GM12878 (cell line): ENCODE results near the gene PGBD5. TPM values are rescaled to one million over a fixed set of nuclear protein-coding genes. Genes with fewer than 3 reads are reported as not detected.

Experiments
- ATAC-seq: fragments of 200-7000 bp; cut with Tn5 transposase; 3 replicates; pipeline ENCODE4 v1.9.1; 2020; ENCODE audit warnings: mild to moderate bottlenecking, moderate library complexity
- BruUV-seq: library from RNA; stranded (reverse); fragments of 400-500 nt; replicated peaks from 2 replicates; lab custom pipeline; 2021; lab: Mats Ljungman, UMichigan
- CTCF ChIA-PET: fragments of 300-600 bp; sonication (Branson Sonifier 250); formaldehyde crosslinking; extraction: SDS; loops from one replicate; lab custom pipeline; 2021; ENCODE audit warnings: inconsistent platforms; lab: Yijun Ruan, JAX
- POLR2A ChIA-PET: fragments of 350-600 bp; formaldehyde crosslinking; extraction: SDS; loops from one replicate; lab custom pipeline; 2021; ENCODE audit warnings: inconsistent platforms; lab: Charles Lee
- RAD21 ChIA-PET: fragments of 300-600 bp; sonication (Branson Sonifier 250); formaldehyde crosslinking; loops from one replicate; lab custom pipeline; 2023; ENCODE audit warnings: antibody characterized with exemption; ENCODE audit not compliant: unreplicated experiment; lab: Charles Lee
- SMC1A ChIA-PET: fragments of 300-600 bp; sonication (Branson Sonifier 250); formaldehyde crosslinking; loops from one replicate; lab custom pipeline; 2023; ENCODE audit not compliant: unreplicated experiment, uncharacterized antibody; lab: Charles Lee
- DNase-seq: peaks from one replicate; pipeline ENCODE4 v3.0.0-alpha.2; 2011; ENCODE audit warnings: low read depth, low spot score
- FAIRE-seq: peaks from 3 replicates; lab custom pipeline; 2011; peaks lifted over from hg19 to GRCh38; lab: Jason Lieb, UNC
- H2AFZ ChIP-seq: 2 replicates; pipeline ENCODE4 v1.6.0; 2011; ENCODE audit warnings: low read depth, low read length, control low read depth; ENCODE audit not compliant: control insufficient read depth
- H3K27ac ChIP-seq: 2 replicates; pipeline ENCODE4 v1.5.1; 2011; ENCODE audit warnings: control low read depth; ENCODE audit not compliant: control insufficient read depth, insufficient read depth
- H3K27me3 ChIP-seq, 2 experiments: replicated peaks in 1 of 2; 2 replicates each; pipeline versions ENCODE4 v1.6.0 to v1.6.1; 2011; ENCODE audit warnings: low read length in 1 of 2; ENCODE audit not compliant: control insufficient read depth in 2 of 2, insufficient read depth in 2 of 2
- H3K36me3 ChIP-seq, 2 experiments: 2 replicates each; pipeline ENCODE4 v1.5.1; 2011; ENCODE audit warnings: low read length in 1 of 2; ENCODE audit not compliant: control insufficient read depth in 2 of 2, insufficient read depth in 2 of 2
- H3K4me1 ChIP-seq: 2 replicates; pipeline ENCODE4 v1.6.1; 2011; ENCODE audit warnings: mild to moderate bottlenecking, low read length, moderate library complexity, mixed read lengths; ENCODE audit not compliant: control insufficient read depth, insufficient read depth
- H3K4me2 ChIP-seq: 2 replicates; pipeline ENCODE4 v1.6.0; 2011; ENCODE audit warnings: control low read depth; ENCODE audit not compliant: control insufficient read depth, insufficient read depth
- H3K4me3 ChIP-seq: fragments of 200-600 bp; sonication (generic); 2 replicates; pipeline ENCODE4 v1.5.1; 2016
- H3K79me2 ChIP-seq: 2 replicates; pipeline ENCODE4 v1.6.0; 2011; ENCODE audit warnings: low read length; ENCODE audit not compliant: control insufficient read depth, insufficient read depth
- H3K9ac ChIP-seq: 2 replicates; pipeline ENCODE4 v1.8.0; 2011; ENCODE audit warnings: low read length, control low read depth, mixed read lengths; ENCODE audit not compliant: control insufficient read depth, insufficient read depth
- H3K9me3 ChIP-seq: replicated peaks from 3 replicates; pipeline ENCODE4 v1.5.1; 2011; ENCODE audit warnings: mild to moderate bottlenecking, low read length; ENCODE audit not compliant: control insufficient read depth, insufficient read depth
- H4K20me1 ChIP-seq: 2 replicates; pipeline ENCODE4 v1.6.0; 2011; ENCODE audit not compliant: control insufficient read depth, insufficient read depth
- CHD1 ChIP-seq: IDR thresholded peaks from 2 replicates; pipeline ENCODE4 v1.6.1; 2012; ENCODE audit warnings: low read depth, low read length, improper control_type of control experiment
- GABPA ChIP-seq: IDR thresholded peaks from 2 replicates; pipeline ENCODE4 v1.6.1; 2014; ENCODE audit warnings: antibody characterized with exemption, low read depth, mild to moderate bottlenecking, inconsistent platforms
- MEF2A ChIP-seq: IDR thresholded peaks from 2 replicates; pipeline ENCODE4 v1.6.1; 2011; ENCODE audit warnings: low read depth, mild to moderate bottlenecking, low read length, moderate library complexity; ENCODE audit not compliant: insufficient read depth
- MTA3 ChIP-seq: IDR thresholded peaks from 2 replicates; pipeline ENCODE4 v1.6.1; 2012; ENCODE audit warnings: low read length, inconsistent platforms, borderline replicate concordance
- NRF1 ChIP-seq: conservative IDR thresholded peaks from 2 replicates; pipeline ENCODE4 v1.6.1; 2011; ENCODE audit warnings: mild to moderate bottlenecking, low read depth, low read length, improper control_type of control experiment
- RBBP5 ChIP-seq: fragments of 200-600 bp; sonication (generic); conservative IDR thresholded peaks from 2 replicates; pipeline ENCODE4 v1.6.1; 2016
- RELA ChIP-seq: fragments of 450-650 bp; IDR thresholded peaks from 2 replicates; pipeline ENCODE4 v1.8.0; 2014; ENCODE audit warnings: borderline replicate concordance; ENCODE audit not compliant: partially characterized antibody
- SIX5 ChIP-seq: IDR thresholded peaks from 2 replicates; pipeline ENCODE4 v1.6.1; 2011; ENCODE audit warnings: mild to moderate bottlenecking, low read depth, low read length, moderate library complexity; ENCODE audit not compliant: severe bottlenecking
- SRF ChIP-seq, 2 experiments: IDR thresholded peaks; 2 replicates each; pipeline ENCODE4 v1.6.1; 2011; ENCODE audit warnings: low read depth in 2 of 2, low read length in 2 of 2, mild to moderate bottlenecking in 1 of 2, moderate library complexity in 1 of 2
- ZNF207 ChIP-seq: fragments of 450-650 bp; IDR thresholded peaks from 2 replicates; pipeline ENCODE4 v1.6.1; 2014; ENCODE audit warnings: antibody characterized with exemption, mild to moderate bottlenecking, borderline replicate concordance
- WGBS: methylation state at CpG from one replicate; pipeline ENCODE4 v1.1.6; 2016; ENCODE audit warnings: low lambda C conversion rate; ENCODE audit not compliant: insufficient replicate concordance, insufficient coverage; ENCODE audit errors: missing lambda C conversion rate; 5-methylcytosine and 5-hydroxymethylcytosine counted together
- in situ Hi-C: fragments of 300-500 bp; cut with MboI; formaldehyde crosslinking; loops from 9 replicates; pipeline ENCODE4 v1.14.3; 2018; ENCODE audit warnings: mixed read lengths
- intact Hi-C: fragments of 100-400 bp; cut with micrococcal nuclease; formaldehyde crosslinking; loops from one replicate; pipeline ENCODE4 v1.14.2; 2022; ENCODE audit not compliant: unreplicated experiment
- polyA plus RNA-seq, 11 experiments: library from polyadenylated mRNA; depleted of rRNA in 4 of 11; unstranded in 6 of 11; stranded (reverse) in 5 of 11; fragments of >200 nt; fragmentation: Nextera tagmentation in 4 of 11; fragmentation: Illumina TruSeq in 1 of 11; extraction: Ambion mirVana in 4 of 11; extraction: Trizol in 1 of 11; gene quantifications; 1 replicate in 1 of 11; 2 replicates in 10 of 11; pipeline versions ENCODE4 v1.2.1 to v1.2.3, GENCODE V29; 2011 to 2016; ENCODE audit warnings: inconsistent platforms in 2 of 11, missing spikeins in 2 of 11, low read depth in 1 of 11
- total RNA-seq, 4 experiments: library from RNA; depleted of rRNA in 3 of 4; stranded (reverse); fragments of >200 nt in 3 of 4; fragmentation: Illumina TruSeq in 1 of 4; extraction: Trizol in 1 of 4; gene quantifications; 2 replicates each; pipeline versions ENCODE4 v1.2.1 to v1.2.3, GENCODE V29; 2013 to 2021
- TF ChIP-seq, protein P1 (sequence below): fragments of 450-650 bp; IDR thresholded peaks from 2 replicates; pipeline ENCODE4 v1.6.1; 2017; ENCODE audit warnings: borderline replicate concordance
- TF ChIP-seq, protein P2 (sequence below): fragments of 450-650 bp; IDR thresholded peaks from 2 replicates; pipeline ENCODE4 v1.6.1; 2014; ENCODE audit warnings: mild to moderate bottlenecking
- TF ChIP-seq, protein P3 (sequence below): fragments of 150-350 bp; IDR thresholded peaks from 2 replicates; pipeline ENCODE4 v1.6.1; 2016; ENCODE audit warnings: low read depth, low read length
- TF ChIP-seq, protein P4 (sequence below): fragments of 450-650 bp; IDR thresholded peaks from 2 replicates; pipeline ENCODE4 v1.6.1; 2018; ENCODE audit warnings: mild to moderate bottlenecking, low read depth, moderate library complexity; ENCODE audit not compliant: partially characterized antibody

The PGBD5 gene
- total and polyA plus RNA-seq, 10 of the 15 experiments (the other 5 are each of a cell fraction or from before 2014, with no cell fraction given), result 0.03 TPM; not detected in 9

DNA sequence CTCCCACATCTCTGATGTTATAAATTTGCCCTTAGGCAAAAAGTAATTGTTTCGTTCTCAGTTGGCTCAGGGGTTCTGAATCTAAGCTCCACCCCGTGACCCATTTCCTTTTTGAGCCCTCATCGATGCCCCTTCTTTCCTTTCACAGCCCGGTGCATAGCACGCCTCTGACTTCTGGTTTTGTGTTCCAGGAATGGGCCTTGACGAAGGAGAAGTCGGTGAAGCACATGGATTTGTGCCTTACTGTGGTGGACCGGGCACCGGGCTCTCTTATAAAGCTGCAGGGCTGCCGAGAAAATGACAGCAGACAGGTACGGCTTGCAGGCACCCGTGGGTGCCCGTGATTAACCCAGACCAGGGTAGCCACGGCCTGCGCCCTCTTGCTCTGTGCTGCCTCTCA, 151.9 kb downstream of the PGBD5 start (continued):
- TF ChIP-seq, protein P1, sequence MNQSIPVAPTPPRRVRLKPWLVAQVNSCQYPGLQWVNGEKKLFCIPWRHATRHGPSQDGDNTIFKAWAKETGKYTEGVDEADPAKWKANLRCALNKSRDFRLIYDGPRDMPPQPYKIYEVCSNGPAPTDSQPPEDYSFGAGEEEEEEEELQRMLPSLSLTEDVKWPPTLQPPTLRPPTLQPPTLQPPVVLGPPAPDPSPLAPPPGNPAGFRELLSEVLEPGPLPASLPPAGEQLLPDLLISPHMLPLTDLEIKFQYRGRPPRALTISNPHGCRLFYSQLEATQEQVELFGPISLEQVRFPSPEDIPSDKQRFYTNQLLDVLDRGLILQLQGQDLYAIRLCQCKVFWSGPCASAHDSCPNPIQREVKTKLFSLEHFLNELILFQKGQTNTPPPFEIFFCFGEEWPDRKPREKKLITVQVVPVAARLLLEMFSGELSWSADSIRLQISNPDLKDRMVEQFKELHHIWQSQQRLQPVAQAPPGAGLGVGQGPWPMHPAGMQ, result no peak
- TF ChIP-seq, protein P2, sequence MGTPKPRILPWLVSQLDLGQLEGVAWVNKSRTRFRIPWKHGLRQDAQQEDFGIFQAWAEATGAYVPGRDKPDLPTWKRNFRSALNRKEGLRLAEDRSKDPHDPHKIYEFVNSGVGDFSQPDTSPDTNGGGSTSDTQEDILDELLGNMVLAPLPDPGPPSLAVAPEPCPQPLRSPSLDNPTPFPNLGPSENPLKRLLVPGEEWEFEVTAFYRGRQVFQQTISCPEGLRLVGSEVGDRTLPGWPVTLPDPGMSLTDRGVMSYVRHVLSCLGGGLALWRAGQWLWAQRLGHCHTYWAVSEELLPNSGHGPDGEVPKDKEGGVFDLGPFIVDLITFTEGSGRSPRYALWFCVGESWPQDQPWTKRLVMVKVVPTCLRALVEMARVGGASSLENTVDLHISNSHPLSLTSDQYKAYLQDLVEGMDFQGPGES, result no peak
- no peak for TF ChIP-seq MTA3
- TF ChIP-seq GABPA, result no peak

DNA sequence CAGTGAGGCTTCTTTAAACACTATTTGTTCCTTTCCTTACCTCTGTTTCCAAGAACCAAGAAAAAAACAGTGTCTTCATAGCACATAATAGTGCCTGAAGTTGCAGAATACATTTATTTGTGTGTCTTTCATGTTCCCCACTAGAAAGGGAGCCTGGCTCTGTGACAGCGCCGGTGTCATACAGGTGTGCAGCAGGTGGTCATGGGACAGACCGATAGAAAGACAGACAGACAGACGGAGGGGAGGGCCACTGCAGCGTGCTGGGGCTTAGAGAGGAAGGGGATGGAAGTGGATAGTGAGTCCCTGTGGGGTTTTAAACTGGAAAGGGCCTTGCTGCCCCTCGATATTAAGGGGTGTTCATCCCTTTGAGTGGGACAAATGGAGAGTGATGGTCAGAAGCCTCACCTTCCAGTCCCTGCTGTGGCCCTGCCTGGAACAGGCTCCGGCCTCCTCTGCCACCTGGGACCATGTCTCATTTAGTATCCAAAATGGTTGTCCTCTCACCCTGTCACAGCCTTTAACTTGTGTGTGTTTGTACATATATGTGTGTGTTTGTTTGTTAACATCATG, 152.9 kb downstream of the PGBD5 start:
- Histone ChIP-seq H2AFZ (no peak overlapping the region), H3K9ac (no peak overlapping the region), H4K20me1 (no peaks in the 10 kb centered on the region), H3K4me3 (no peak overlapping the region), H3K4me1 (peaks cover 17% of the 10 kb centered on the region), H3K9me3 (no peaks in the 10 kb centered on the region), H3K27me3 (no peaks in the 10 kb centered on the region), H3K79me2 (no peaks in the 10 kb centered on the region), H3K36me3 (peaks cover 3 to 7% of the 10 kb centered on the region in 2 experiments; a peak in 3 of 4 replicates), H3K4me2 (no peak overlapping the region), H3K27ac (no peak overlapping the region)
- BruUV-seq, result no TSS peak
- DNase-seq, result no peak
- no peak for ATAC-seq
- in situ Hi-C loops, result no loop called here
- WGBS, result 85% methylated on average over 7 of the region's 7 CpGs
- no peak for FAIRE-seq
- SMC1A ChIA-PET, result no interaction called here
- CTCF ChIA-PET, result interaction anchor here (1.0 to 1.6 kb wide), 2 partner anchors 28 to 557 kb away, joined by 3 to 4 read pairs; no protein-coding TSS in a partner anchor
- POLR2A ChIA-PET, result no interaction called here
- RAD21 ChIA-PET, result no interaction called here
- intact Hi-C loops, result no loop called here
- TF ChIP-seq, protein P3, sequence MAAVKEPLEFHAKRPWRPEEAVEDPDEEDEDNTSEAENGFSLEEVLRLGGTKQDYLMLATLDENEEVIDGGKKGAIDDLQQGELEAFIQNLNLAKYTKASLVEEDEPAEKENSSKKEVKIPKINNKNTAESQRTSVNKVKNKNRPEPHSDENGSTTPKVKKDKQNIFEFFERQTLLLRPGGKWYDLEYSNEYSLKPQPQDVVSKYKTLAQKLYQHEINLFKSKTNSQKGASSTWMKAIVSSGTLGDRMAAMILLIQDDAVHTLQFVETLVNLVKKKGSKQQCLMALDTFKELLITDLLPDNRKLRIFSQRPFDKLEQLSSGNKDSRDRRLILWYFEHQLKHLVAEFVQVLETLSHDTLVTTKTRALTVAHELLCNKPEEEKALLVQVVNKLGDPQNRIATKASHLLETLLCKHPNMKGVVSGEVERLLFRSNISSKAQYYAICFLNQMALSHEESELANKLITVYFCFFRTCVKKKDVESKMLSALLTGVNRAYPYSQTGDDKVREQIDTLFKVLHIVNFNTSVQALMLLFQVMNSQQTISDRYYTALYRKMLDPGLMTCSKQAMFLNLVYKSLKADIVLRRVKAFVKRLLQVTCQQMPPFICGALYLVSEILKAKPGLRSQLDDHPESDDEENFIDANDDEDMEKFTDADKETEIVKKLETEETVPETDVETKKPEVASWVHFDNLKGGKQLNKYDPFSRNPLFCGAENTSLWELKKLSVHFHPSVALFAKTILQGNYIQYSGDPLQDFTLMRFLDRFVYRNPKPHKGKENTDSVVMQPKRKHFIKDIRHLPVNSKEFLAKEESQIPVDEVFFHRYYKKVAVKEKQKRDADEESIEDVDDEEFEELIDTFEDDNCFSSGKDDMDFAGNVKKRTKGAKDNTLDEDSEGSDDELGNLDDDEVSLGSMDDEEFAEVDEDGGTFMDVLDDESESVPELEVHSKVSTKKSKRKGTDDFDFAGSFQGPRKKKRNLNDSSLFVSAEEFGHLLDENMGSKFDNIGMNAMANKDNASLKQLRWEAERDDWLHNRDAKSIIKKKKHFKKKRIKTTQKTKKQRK, result no peak
- TF ChIP-seq, protein P4, sequence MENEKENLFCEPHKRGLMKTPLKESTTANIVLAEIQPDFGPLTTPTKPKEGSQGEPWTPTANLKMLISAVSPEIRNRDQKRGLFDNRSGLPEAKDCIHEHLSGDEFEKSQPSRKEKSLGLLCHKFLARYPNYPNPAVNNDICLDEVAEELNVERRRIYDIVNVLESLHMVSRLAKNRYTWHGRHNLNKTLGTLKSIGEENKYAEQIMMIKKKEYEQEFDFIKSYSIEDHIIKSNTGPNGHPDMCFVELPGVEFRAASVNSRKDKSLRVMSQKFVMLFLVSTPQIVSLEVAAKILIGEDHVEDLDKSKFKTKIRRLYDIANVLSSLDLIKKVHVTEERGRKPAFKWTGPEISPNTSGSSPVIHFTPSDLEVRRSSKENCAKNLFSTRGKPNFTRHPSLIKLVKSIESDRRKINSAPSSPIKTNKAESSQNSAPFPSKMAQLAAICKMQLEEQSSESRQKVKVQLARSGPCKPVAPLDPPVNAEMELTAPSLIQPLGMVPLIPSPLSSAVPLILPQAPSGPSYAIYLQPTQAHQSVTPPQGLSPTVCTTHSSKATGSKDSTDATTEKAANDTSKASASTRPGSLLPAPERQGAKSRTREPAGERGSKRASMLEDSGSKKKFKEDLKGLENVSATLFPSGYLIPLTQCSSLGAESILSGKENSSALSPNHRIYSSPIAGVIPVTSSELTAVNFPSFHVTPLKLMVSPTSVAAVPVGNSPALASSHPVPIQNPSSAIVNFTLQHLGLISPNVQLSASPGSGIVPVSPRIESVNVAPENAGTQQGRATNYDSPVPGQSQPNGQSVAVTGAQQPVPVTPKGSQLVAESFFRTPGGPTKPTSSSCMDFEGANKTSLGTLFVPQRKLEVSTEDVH, result no peak
- TF ChIP-seq NRF1 (no peak), ZNF207 (no peak), RBBP5 (no peak), RELA (no peak), MEF2A (no peak), SIX5 (no peak), CHD1 (no peak), SRF (IDR thresholded peaks at IDR 0.05; ENCODE audit: low read depth in 2 of 2, low read length in 2 of 2) (no peak)
